Vagina (tissue), 2 donors: ENCODE data around the gene CTDSPL. TPM values are rescaled to one million over a fixed set of nuclear protein-coding genes. Genes with fewer than 3 reads are reported as not detected.

Experiments
- DNase-seq, 2 donors: peaks; one replicate each; pipeline ENCODE4 v3.0.0-alpha.2; 2017; ENCODE audit errors: extremely low spot score in 2 of 2
- H3K27ac ChIP-seq: fragments of 200-600 bp; sonication (generic); one replicate; pipeline ENCODE4 v1.5.1; 2019
- H3K27me3 ChIP-seq: fragments of 200-600 bp; sonication (generic); one replicate; pipeline ENCODE4 v1.5.1; 2019
- H3K36me3 ChIP-seq, 2 donors: fragments of 200-600 bp; sonication (generic); one replicate each; pipeline ENCODE4 v1.5.1; 2017 to 2019
- H3K4me1 ChIP-seq: fragments of 200-600 bp; sonication (generic); one replicate; pipeline ENCODE4 v1.5.1; 2019
- H3K4me3 ChIP-seq, 2 donors: fragments of 200-600 bp; sonication (generic); 1 replicate in 1 of 2; 2 replicates in 1 of 2; pipeline ENCODE4 v1.5.1; 2016 to 2019
- H3K9me3 ChIP-seq: fragments of 200-600 bp; sonication (generic); one replicate; pipeline ENCODE4 v1.5.1; 2019
- POLR2A ChIP-seq, 2 donors: fragments of 450-650 bp; IDR thresholded peaks; one replicate each; pipeline ENCODE4 v1.6.1; 2017; ENCODE audit warnings: antibody characterized with exemption in 2 of 2, mild to moderate bottlenecking in 2 of 2, moderate library complexity in 2 of 2
- POLR2AphosphoS5 ChIP-seq, 2 donors: sonication (generic); formaldehyde crosslinking; IDR thresholded peaks; one replicate each; pipeline ENCODE4 v1.9.0; 2017; ENCODE audit warnings: antibody characterized with exemption in 2 of 2, mild to moderate bottlenecking in 2 of 2, low read depth in 1 of 2; ENCODE audit not compliant: insufficient read depth in 1 of 2
- intact Hi-C: fragments of 100-400 bp; cut with DNase I; formaldehyde crosslinking; loops from one replicate; pipeline ENCODE4 v1.15.1; 2023
- total RNA-seq: library from RNA; depleted of rRNA; stranded (reverse); fragments of >200 nt; gene quantifications from one replicate; pipeline ENCODE4 v1.2.3, GENCODE V29; 2016
- TF ChIP-seq, protein P1 (sequence below), 3 experiments: fragments of 450-650 bp in 2 of 3; fragments of 200-600 bp in 1 of 3; sonication (generic) in 1 of 3; IDR thresholded peaks; one replicate each; pipeline ENCODE4 v1.5.1; 2017 to 2019; ENCODE audit warnings: antibody characterized with exemption in 3 of 3, mild to moderate bottlenecking in 2 of 3, moderate library complexity in 2 of 3

Gene CTDSPL
- total RNA-seq, 1 donor from 2014 or later = 28.0 TPM

- peak overlapping the region; percentile 9 for H3K27ac ChIP-seq
- H3K36me3 ChIP-seq = no peaks in the 10 kb centered on the region
- intact Hi-C loops = loop anchor here (2.0 to 10.0 kb wide), 2 partner anchors 117 to 151 kb away; no protein-coding TSS in a partner anchor
- no peaks in the 10 kb centered on the region for H3K9me3 ChIP-seq
- H3K4me1 ChIP-seq = peaks cover 13% of the 10 kb centered on the region
- no peaks in the 10 kb centered on the region for H3K27me3 ChIP-seq
- DNase-seq = no peak
- TF ChIP-seq POLR2A (IDR thresholded peaks at IDR 0.05) (no peak), POLR2AphosphoS5 (IDR thresholded peaks at IDR 0.05; ENCODE audit: insufficient read depth in 1 of 2, low read depth in 1 of 2) (peak in 1 of 2 donors; percentile 37)
- TF ChIP-seq, protein P1, sequence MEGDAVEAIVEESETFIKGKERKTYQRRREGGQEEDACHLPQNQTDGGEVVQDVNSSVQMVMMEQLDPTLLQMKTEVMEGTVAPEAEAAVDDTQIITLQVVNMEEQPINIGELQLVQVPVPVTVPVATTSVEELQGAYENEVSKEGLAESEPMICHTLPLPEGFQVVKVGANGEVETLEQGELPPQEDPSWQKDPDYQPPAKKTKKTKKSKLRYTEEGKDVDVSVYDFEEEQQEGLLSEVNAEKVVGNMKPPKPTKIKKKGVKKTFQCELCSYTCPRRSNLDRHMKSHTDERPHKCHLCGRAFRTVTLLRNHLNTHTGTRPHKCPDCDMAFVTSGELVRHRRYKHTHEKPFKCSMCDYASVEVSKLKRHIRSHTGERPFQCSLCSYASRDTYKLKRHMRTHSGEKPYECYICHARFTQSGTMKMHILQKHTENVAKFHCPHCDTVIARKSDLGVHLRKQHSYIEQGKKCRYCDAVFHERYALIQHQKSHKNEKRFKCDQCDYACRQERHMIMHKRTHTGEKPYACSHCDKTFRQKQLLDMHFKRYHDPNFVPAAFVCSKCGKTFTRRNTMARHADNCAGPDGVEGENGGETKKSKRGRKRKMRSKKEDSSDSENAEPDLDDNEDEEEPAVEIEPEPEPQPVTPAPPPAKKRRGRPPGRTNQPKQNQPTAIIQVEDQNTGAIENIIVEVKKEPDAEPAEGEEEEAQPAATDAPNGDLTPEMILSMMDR (IDR thresholded peaks at IDR 0.05) = no peak
- no peak overlapping the region for H3K4me3 ChIP-seq
Measured at GRCh38 chr3:37853691-37854413, 7.8 kb upstream of the CTDSPL start.

DNA sequence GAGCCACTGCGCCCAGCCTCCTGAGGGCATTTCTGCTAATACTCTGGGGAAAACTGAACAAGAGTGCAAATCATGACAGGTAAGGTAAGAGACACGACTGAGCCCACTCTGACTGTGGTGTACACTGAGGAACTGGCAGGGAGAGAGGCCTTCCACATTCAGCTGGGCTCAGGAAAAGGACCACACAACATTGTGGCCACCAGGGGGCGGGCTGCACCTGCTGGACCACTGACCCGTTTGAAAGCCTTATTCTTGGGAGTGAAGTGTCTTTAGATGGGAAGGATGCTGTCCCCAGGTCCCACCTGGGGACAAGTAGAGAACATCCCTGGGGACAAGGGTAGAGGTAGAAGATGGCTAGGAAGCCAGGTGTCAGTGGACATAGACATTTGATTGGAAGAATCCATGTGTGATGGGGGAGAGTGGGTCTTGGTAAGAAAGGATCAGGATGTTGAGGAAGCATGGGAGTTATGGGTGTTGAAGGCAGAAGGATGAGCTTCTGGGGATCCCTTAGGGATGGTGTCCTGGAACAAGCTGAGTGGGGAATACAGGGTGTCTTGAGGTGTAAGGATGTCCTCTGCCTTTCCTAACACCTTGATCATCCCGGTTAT lies 6.2 kb upstream of the CTDSPL start:
- no peak overlapping the region for H3K27ac ChIP-seq
- no peak for DNase-seq
- no peaks in the 10 kb centered on the region for H3K27me3 ChIP-seq
- H3K4me1 ChIP-seq = peaks cover 27% of the 10 kb centered on the region
- intact Hi-C loops = loop anchor here (2.0 to 10.0 kb wide), 2 partner anchors 115 to 149 kb away; no protein-coding TSS in a partner anchor
- no peaks in the 10 kb centered on the region for H3K36me3 ChIP-seq
- no peaks in the 10 kb centered on the region for H3K9me3 ChIP-seq
- no peak for TF ChIP-seq POLR2A (IDR thresholded peaks at IDR 0.05)
- TF ChIP-seq, protein P1 (IDR thresholded peaks at IDR 0.05) = peak; percentile 82 to 95 (median 93)
- H3K4me3 ChIP-seq = no peak overlapping the region

- TF ChIP-seq POLR2A (IDR thresholded peaks at IDR 0.05) = no peak
- TF ChIP-seq, protein P1 (IDR thresholded peaks at IDR 0.05) = no peak
- no peak for TF ChIP-seq POLR2AphosphoS5 (IDR thresholded peaks at IDR 0.05; ENCODE audit: insufficient read depth in 1 of 2, low read depth in 1 of 2)
- no peak overlapping the region for H3K4me3 ChIP-seq
- no peak for DNase-seq
- H3K27ac ChIP-seq = peak overlapping the region; percentile 24
- intact Hi-C loops = loop anchor here (10.0 kb wide), 1 partner anchor 148 kb away; no protein-coding TSS in a partner anchor
- H3K9me3 ChIP-seq = no peaks in the 10 kb centered on the region
- no peaks in the 10 kb centered on the region for H3K36me3 ChIP-seq
- H3K27me3 ChIP-seq = no peaks in the 10 kb centered on the region
- H3K4me1 ChIP-seq = peaks cover 36% of the 10 kb centered on the region
Measured at GRCh38 chr3:37856381-37856780, 5.3 kb upstream of the CTDSPL start.

- no peak for DNase-seq
- H3K4me1 ChIP-seq = peaks cover 45% of the 10 kb centered on the region
- H3K27ac ChIP-seq = peak overlapping the region; percentile 5
- intact Hi-C loops = loop anchor here (10.0 kb wide), 1 partner anchor 146 kb away; no protein-coding TSS in a partner anchor
- H3K9me3 ChIP-seq = no peaks in the 10 kb centered on the region
- no peaks in the 10 kb centered on the region for H3K36me3 ChIP-seq
- TF ChIP-seq POLR2AphosphoS5 (IDR thresholded peaks at IDR 0.05; ENCODE audit: insufficient read depth in 1 of 2, low read depth in 1 of 2) (no peak), POLR2A (IDR thresholded peaks at IDR 0.05) (no peak)
- H3K4me3 ChIP-seq = no peak overlapping the region
- no peaks in the 10 kb centered on the region for H3K27me3 ChIP-seq
Measured at GRCh38 chr3:37858742-37859141, 2.9 kb upstream of the CTDSPL start.

DNA sequence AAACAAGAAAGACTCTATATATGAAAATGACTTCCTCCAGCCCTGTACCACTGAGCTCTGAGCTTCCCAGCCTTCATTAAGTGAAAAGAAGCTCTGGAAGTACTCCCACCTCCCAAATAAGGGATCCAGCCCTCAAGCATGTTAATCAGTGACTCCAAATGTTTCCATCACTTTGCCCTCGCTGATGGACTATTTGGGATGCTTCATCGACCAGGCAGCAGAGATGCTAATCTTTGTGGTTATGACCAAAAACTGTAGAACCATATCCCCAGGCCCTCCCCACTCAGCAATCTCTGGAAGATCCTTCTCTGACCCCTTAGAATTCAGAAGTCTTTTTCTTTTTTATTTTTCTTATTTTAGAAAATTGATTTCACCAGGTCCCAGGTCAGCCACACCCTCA lies 2.3 kb upstream of the CTDSPL start:
- H3K4me3 ChIP-seq = no peak overlapping the region
- peaks cover 46% of the 10 kb centered on the region for H3K4me1 ChIP-seq
- no peaks in the 10 kb centered on the region for H3K27me3 ChIP-seq
- H3K9me3 ChIP-seq = no peaks in the 10 kb centered on the region
- intact Hi-C loops = loop anchor here (10.0 kb wide), 1 partner anchor 145 kb away; no protein-coding TSS in a partner anchor
- DNase-seq = no peak
- H3K36me3 ChIP-seq = no peaks in the 10 kb centered on the region
- TF ChIP-seq POLR2A (IDR thresholded peaks at IDR 0.05) (no peak), POLR2AphosphoS5 (IDR thresholded peaks at IDR 0.05; ENCODE audit: insufficient read depth in 1 of 2, low read depth in 1 of 2) (no peak)
- TF ChIP-seq, protein P1 (IDR thresholded peaks at IDR 0.05) = no peak
- H3K27ac ChIP-seq = peak overlapping the region; percentile 91
